HCT116 (cell line): ENCODE measurements around the gene C19orf44. TPM values are rescaled to one million over a fixed set of nuclear protein-coding genes. Genes with fewer than 3 reads are reported as not detected.

Experiments used
- ATAC-seq: fragments of 200-7000 bp; cut with Tn5 transposase; 2 replicates; pipeline ENCODE4 v1.9.1; 2020; ENCODE audit warnings: mild to moderate bottlenecking, moderate library complexity
- BruUV-seq: library from RNA; stranded (reverse); fragments of 400-500 nt; replicated peaks from 2 replicates; lab custom pipeline; 2021; lab: Mats Ljungman, UMichigan
- CTCF ChIA-PET: fragments of 300-600 bp; sonication (Branson Sonifier 250); formaldehyde crosslinking; loops from one replicate; lab custom pipeline; 2021; ENCODE audit warnings: antibody characterized with exemption; lab: Charles Lee
- POLR2A ChIA-PET: fragments of 300-600, 350-600 bp; sonication (Branson Sonifier 250); formaldehyde crosslinking; loops from one replicate; lab custom pipeline; 2021; ENCODE audit warnings: antibody characterized with exemption; lab: Charles Lee
- RAD21 ChIA-PET, 2 experiments: fragments of 300-600 bp; sonication (Branson Sonifier 250); formaldehyde crosslinking; loops; one replicate each; lab custom pipeline; 2023; ENCODE audit warnings: low total read pairs in 2 of 2; ENCODE audit not compliant: uncharacterized antibody in 2 of 2, unreplicated experiment in 2 of 2, low non-redundant PET in 1 of 2; lab: Charles Lee
- DNase-seq: peaks from one replicate; pipeline ENCODE4 v3.0.0-alpha.2; 2010; ENCODE audit warnings: low read depth, low spot score
- H2AFZ ChIP-seq: fragments of 200-600 bp; shearing (Covaris generic), sonication (generic); 2 replicates; pipeline ENCODE4 v1.6.1; 2017; ENCODE audit warnings: low read depth, mixed run types, mixed read lengths, antibody characterized with exemption, low read length; ENCODE audit not compliant: poor library complexity, severe bottlenecking
- H3K27ac ChIP-seq: 2 replicates; pipeline ENCODE4 v1.5.1; 2012; ENCODE audit warnings: low read depth, low read length
- H3K27me3 ChIP-seq: fragments of 200-600 bp; sonication (generic); 2 replicates; pipeline ENCODE4 v1.6.1; 2016; ENCODE audit warnings: mixed run types, low read length, mixed read lengths; ENCODE audit not compliant: insufficient read depth
- H3K36me3 ChIP-seq, 2 experiments: fragments of 200-500 bp in 1 of 2; fragments of 200-600 bp in 1 of 2; sonication (Bioruptor generic) in 1 of 2; sonication (generic) in 1 of 2; 2 replicates each; pipeline versions ENCODE4 v1.5.1 to v1.6.1; 2014 to 2016; ENCODE audit warnings: low read length in 2 of 2, inconsistent platforms in 1 of 2, mixed read lengths in 1 of 2, mixed run types in 1 of 2; ENCODE audit not compliant: insufficient read depth in 2 of 2, control insufficient read depth in 1 of 2
- H3K4me1 ChIP-seq, 2 experiments: fragments of 200-600 bp in 1 of 2; sonication (generic) in 1 of 2; 2 replicates each; pipeline versions ENCODE4 v1.5.1 to v1.6.1; 2012 to 2017; ENCODE audit warnings: low read length in 2 of 2, inconsistent platforms in 1 of 2, mild to moderate bottlenecking in 1 of 2, mixed read lengths in 1 of 2, mixed run types in 1 of 2, moderate library complexity in 1 of 2; ENCODE audit not compliant: insufficient read depth in 2 of 2, control insufficient read depth in 1 of 2
- H3K4me2 ChIP-seq: fragments of 200-600 bp; sonication (generic); 2 replicates; pipeline ENCODE4 v1.6.1; 2017; ENCODE audit warnings: mixed run types, low read length, mixed read lengths
- H3K4me3 ChIP-seq, 2 experiments: fragments of 200-600 bp in 1 of 2; sonication (generic) in 1 of 2; replicated peaks in 1 of 2; 2 replicates each; pipeline ENCODE4 v1.5.1; 2011 to 2016; ENCODE audit warnings: low read length in 2 of 2, control low read depth in 1 of 2, low read depth in 1 of 2, mild to moderate bottlenecking in 1 of 2, mixed read lengths in 1 of 2, mixed run types in 1 of 2
- H3K79me2 ChIP-seq: fragments of 200-600 bp; sonication (generic); 2 replicates; pipeline ENCODE4 v1.6.1; 2017; ENCODE audit warnings: mild to moderate bottlenecking, mixed run types, low read length, moderate library complexity, mixed read lengths; ENCODE audit not compliant: insufficient read depth
- H3K9ac ChIP-seq: fragments of 200-600 bp; sonication (generic); 2 replicates; pipeline ENCODE4 v1.6.1; 2016; ENCODE audit warnings: low read length, mixed read lengths
- H3K9me2 ChIP-seq: fragments of 200-600 bp; sonication (generic), shearing (Covaris generic); 2 replicates; pipeline ENCODE4 v1.6.1; 2017; ENCODE audit warnings: mixed run types, mild to moderate bottlenecking, moderate library complexity; ENCODE audit not compliant: insufficient read depth
- H3K9me3 ChIP-seq, 2 experiments: fragments of 200-500 bp in 1 of 2; fragments of 200-600 bp in 1 of 2; sonication (Bioruptor generic) in 1 of 2; sonication (generic) in 1 of 2; 2 replicates each; pipeline ENCODE4 v1.6.1; 2014 to 2017; ENCODE audit warnings: low read length in 2 of 2, mixed read lengths in 2 of 2, inconsistent platforms in 1 of 2, low read depth in 1 of 2, mild to moderate bottlenecking in 1 of 2, mixed run types in 1 of 2, moderate library complexity in 1 of 2; ENCODE audit not compliant: control insufficient read depth in 1 of 2, insufficient read depth in 1 of 2
- H4K20me1 ChIP-seq: fragments of 200-600 bp; sonication (generic), shearing (Covaris generic); 2 replicates; pipeline ENCODE4 v1.6.1; 2017; ENCODE audit warnings: mixed run types, mild to moderate bottlenecking, moderate library complexity; ENCODE audit not compliant: insufficient read depth
- ATF3 ChIP-seq: IDR thresholded peaks from 2 replicates; pipeline ENCODE4 v1.6.1; 2012
- EZH2phosphoT487 ChIP-seq: fragments of 200-600 bp; IDR thresholded peaks from 2 replicates; pipeline ENCODE4 v1.6.1; 2018; ENCODE audit warnings: antibody characterized with exemption, borderline replicate concordance
- POLR2A ChIP-seq: IDR thresholded peaks from 2 replicates; pipeline ENCODE4 v1.7.0; 2011; ENCODE audit warnings: borderline replicate concordance; ENCODE audit not compliant: insufficient read depth, insufficient read length; ENCODE audit errors: extremely low read depth
- SRF ChIP-seq: IDR thresholded peaks from 2 replicates; pipeline ENCODE4 v1.6.1; 2012; ENCODE audit warnings: low read depth
- TCF7L2 ChIP-seq: IDR thresholded peaks from 2 replicates; pipeline ENCODE4 v1.7.0; 2011; ENCODE audit warnings: borderline replicate concordance, inconsistent platforms; ENCODE audit not compliant: insufficient read depth, insufficient read length; ENCODE audit errors: extremely low read depth
- YY1 ChIP-seq: IDR thresholded peaks from 2 replicates; pipeline ENCODE4 v1.6.1; 2011; ENCODE audit warnings: low read length, low read depth, moderate library complexity, mild to moderate bottlenecking; ENCODE audit not compliant: insufficient replicate concordance; ENCODE audit errors: extremely low read depth
- ZBTB33 ChIP-seq: IDR thresholded peaks from 2 replicates; pipeline ENCODE4 v1.6.1; 2011; ENCODE audit warnings: mild to moderate bottlenecking, low read length, moderate library complexity; ENCODE audit not compliant: insufficient replicate concordance; ENCODE audit errors: extremely low read depth
- ZNF274 ChIP-seq: fragments of 200-500 bp; sonication (Bioruptor generic); IDR thresholded peaks from 2 replicates; pipeline ENCODE4 v1.6.1; 2014; ENCODE audit warnings: mild to moderate bottlenecking, low read depth, low read length, inconsistent platforms
- intact Hi-C: fragments of 100-400 bp; cut with micrococcal nuclease; formaldehyde crosslinking; loops from 2 replicates; pipeline ENCODE4 v1.10.0; 2022
- total RNA-seq: library from RNA; stranded (reverse); gene quantifications from one replicate; pipeline ENCODE4 v1.2.1, GENCODE V29; 2021; ENCODE audit not compliant: unreplicated experiment
- TF ChIP-seq, protein P1 (sequence below), 3 experiments: fragments of 200-600 bp in 1 of 3; sonication (generic) in 1 of 3; IDR thresholded peaks in 2 of 3; conservative IDR thresholded peaks in 1 of 3; 2 replicates each; pipeline ENCODE4 v1.5.1; 2012 to 2017; ENCODE audit warnings: low read depth in 2 of 3, low read length in 2 of 3, antibody characterized with exemption in 1 of 3, borderline replicate concordance in 1 of 3, control low read depth in 1 of 3, mild to moderate bottlenecking in 1 of 3, mixed read lengths in 1 of 3, mixed run types in 1 of 3, moderate library complexity in 1 of 3; ENCODE audit not compliant: insufficient read depth in 1 of 3

The C19orf44 gene
- total RNA-seq, 1 experiment from 2014 or later = 6.8 TPM

DNA sequence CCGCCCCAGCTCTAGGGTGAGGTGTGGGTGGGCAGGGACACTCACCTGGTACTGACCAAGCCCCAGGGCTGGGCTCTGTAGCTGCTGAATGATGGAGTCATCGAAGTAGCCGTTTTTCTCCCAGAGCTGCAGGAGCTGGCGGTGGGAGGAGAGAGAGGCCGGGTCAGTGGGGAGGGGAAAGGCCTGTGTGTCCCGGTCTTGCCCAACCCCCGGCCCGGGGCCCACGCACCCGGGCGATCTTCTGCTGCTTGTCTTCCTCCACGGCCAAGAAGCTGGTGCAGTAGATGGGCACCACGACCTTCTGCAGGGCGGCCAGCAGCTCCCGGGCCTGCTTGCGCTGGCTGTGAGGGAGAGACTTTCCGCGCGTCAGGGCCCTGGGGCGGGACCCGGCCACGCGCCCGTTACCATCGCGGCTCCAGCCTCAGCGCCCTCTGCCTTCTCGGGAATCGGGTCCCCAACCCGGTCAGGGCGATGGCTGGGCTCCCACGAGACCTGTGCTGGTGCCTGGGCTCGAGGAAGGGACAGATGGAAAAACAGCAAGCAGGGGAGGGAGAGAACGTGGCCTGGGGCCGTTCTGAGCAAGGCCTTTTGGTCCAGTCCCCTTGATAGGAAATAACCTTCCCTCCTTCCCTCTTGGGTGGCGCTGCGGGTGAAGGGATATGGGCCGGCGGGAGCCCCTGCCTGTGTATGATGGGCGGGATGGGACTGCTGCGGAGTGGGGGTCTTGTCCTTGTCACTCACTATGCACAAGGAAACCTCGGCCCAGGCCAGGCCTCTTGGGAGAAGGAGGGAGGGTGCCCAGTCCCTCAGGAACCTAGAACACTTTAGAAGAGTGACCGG is 34.6 kb downstream of the C19orf44 start:
- Histone ChIP-seq H3K9me2 (no peaks in the 10 kb centered on the region), H3K36me3 (peaks cover 51 to 84% of the 10 kb centered on the region in 2 experiments; a peak in 3 of 4 replicates), H3K4me3 (no peak overlapping the region), H3K9me3 (no peaks in the 10 kb centered on the region), H3K4me2 (no peak overlapping the region), H3K9ac (no peak overlapping the region), H3K27ac (no peak overlapping the region), H4K20me1 (no peaks in the 10 kb centered on the region), H3K27me3 (no peaks in the 10 kb centered on the region), H3K4me1 (no peaks in the 10 kb centered on the region), H3K79me2 (peaks cover 58% of the 10 kb centered on the region), H2AFZ (no peak overlapping the region)
- intact Hi-C loops = no loop called here
- ATAC-seq (no peak), DNase-seq (no peak)
- ChIA-PET POLR2A (no interaction called here), RAD21 (no interaction called here), CTCF (no interaction called here)
- no TSS peak for BruUV-seq
- no peak for TF ChIP-seq ZNF274
- no peak for TF ChIP-seq ATF3
- no peak for TF ChIP-seq TCF7L2
- TF ChIP-seq, protein P1, sequence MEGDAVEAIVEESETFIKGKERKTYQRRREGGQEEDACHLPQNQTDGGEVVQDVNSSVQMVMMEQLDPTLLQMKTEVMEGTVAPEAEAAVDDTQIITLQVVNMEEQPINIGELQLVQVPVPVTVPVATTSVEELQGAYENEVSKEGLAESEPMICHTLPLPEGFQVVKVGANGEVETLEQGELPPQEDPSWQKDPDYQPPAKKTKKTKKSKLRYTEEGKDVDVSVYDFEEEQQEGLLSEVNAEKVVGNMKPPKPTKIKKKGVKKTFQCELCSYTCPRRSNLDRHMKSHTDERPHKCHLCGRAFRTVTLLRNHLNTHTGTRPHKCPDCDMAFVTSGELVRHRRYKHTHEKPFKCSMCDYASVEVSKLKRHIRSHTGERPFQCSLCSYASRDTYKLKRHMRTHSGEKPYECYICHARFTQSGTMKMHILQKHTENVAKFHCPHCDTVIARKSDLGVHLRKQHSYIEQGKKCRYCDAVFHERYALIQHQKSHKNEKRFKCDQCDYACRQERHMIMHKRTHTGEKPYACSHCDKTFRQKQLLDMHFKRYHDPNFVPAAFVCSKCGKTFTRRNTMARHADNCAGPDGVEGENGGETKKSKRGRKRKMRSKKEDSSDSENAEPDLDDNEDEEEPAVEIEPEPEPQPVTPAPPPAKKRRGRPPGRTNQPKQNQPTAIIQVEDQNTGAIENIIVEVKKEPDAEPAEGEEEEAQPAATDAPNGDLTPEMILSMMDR (IDR thresholded peaks at IDR 0.05 in 2 of 3, conservative IDR thresholded peaks at IDR 0.05 in 1 of 3; ENCODE audit: borderline replicate concordance in 1 of 3, insufficient read depth in 1 of 3, low read depth in 2 of 3, low read length in 2 of 3) = no peak
- TF ChIP-seq, all 23 proteins: peak for 0

DNA sequence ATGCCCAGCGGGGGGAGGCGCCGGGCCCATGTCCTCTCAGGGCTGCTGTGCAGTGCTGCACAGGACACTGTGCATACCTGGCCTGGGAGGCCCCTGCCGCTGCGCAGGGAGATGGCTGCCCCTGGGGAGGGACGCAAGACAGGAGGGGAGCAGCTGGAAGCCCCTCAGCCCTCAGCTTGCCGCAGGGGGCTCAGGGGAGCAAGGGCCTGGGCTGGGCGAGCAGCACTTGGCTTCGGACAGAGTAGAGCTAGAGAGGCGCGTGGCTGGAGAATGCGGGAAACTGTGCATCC is 35.1 kb downstream of the C19orf44 start:
- H3K27me3 ChIP-seq = no peaks in the 10 kb centered on the region
- DNase-seq (no peak), ATAC-seq (no peak)
- peaks cover 50 to 84% of the 10 kb centered on the region in 2 experiments; a peak in 3 of 4 replicates for H3K36me3 ChIP-seq
- no peaks in the 10 kb centered on the region for H3K9me2 ChIP-seq
- no peak overlapping the region for H2AFZ ChIP-seq
- no peak overlapping the region for H3K4me2 ChIP-seq
- ChIA-PET RAD21 (no interaction called here), POLR2A (no interaction called here), CTCF (no interaction called here)
- peaks cover 60% of the 10 kb centered on the region for H3K79me2 ChIP-seq
- H3K4me3 ChIP-seq = no peak overlapping the region
- H3K27ac ChIP-seq = no peak overlapping the region
- 0 out of 2 replicates have a peak, but pooled peaks cover under 1% of the 10 kb centered on the region for H4K20me1 ChIP-seq
- intact Hi-C loops = no loop called here
- H3K4me1 ChIP-seq = no peaks in the 10 kb centered on the region
- no peaks in the 10 kb centered on the region for H3K9me3 ChIP-seq
- no peak overlapping the region for H3K9ac ChIP-seq
- no TSS peak for BruUV-seq
- TF ChIP-seq POLR2A = no peak
- no peak for TF ChIP-seq ZNF274
- no peak for TF ChIP-seq SRF
- no peak for TF ChIP-seq ZBTB33
- no peak for TF ChIP-seq EZH2phosphoT487
- TF ChIP-seq, protein P1 (IDR thresholded peaks at IDR 0.05 in 2 of 3, conservative IDR thresholded peaks at IDR 0.05 in 1 of 3; ENCODE audit: borderline replicate concordance in 1 of 3, insufficient read depth in 1 of 3, low read depth in 2 of 3, low read length in 2 of 3) = no peak
- no peak for TF ChIP-seq YY1
